ENCODE data around the gene TOM1.

GRCh38 chr22:35328472-35328885 lies 28.8 kb downstream of the TOM1 start:
- TF ChIP-seq CTCF (conservative IDR thresholded peaks at IDR 0.05) (no peak), ZFX (IDR thresholded peaks at IDR 0.05) (no peak)
